Measurements from ENCODE around the gene RBMS2.
A peak's percentile ranks its signal among the peaks of the same experiment; 100 is the strongest.

RBMS2 gene

DNA sequence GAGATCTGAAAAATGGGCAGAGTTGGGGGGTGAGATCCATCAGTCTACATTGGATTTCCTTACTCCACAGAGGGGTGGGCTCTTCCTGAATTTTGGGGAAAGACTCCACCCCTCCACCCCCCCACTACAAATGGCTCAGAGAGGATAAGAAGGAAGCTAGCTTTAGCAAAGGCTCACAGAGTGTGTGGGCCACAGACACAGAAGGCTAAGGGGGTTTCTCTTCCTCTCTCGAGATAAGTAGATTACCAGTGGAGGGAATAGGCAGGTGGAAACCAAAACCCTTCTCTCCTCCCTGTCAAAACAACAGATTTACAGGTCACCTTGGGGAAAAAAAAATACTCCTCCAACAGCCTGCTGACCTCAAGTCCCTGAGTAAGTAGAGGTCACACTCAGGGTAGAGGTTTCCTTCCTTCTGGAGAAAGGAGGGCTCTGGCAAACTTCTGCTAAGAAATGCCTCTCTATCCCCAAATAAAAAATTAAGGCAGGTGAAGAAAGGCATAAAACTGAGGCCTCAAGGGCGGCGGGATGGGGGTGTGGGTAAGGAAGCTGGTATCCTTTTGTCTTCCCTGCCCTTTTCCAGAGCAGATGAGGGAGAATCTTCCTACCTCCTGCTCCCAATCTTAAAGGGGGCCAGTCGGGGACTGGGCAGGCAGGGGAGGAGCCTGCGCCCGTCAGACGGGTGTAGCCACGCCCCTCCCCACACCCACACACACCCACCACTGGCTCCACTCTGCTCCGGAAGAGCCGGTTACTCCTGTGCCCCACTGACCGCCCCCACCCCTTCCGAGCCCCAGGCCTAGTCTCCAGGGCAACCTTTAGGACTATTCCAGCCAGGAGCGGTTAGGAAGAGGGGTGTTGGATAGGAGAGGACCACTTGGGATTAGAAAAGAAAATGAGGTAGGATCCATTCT, 110.4 kb downstream of the RBMS2 start (continued):
- TF ChIP-seq ZNF16 (tag by site-specific recombination; IDR thresholded peaks at IDR 0.05; ENCODE audit: low read depth): no peak
- no peak for TF ChIP-seq ZNF561 (tag by site-specific recombination; IDR thresholded peaks at IDR 0.05; ENCODE audit: borderline replicate concordance)
- TF ChIP-seq ZNF184 (tag by site-specific recombination; IDR thresholded peaks at IDR 0.05): no peak
- TF ChIP-seq KLF10 (tag by site-specific recombination; IDR thresholded peaks at IDR 0.05): peak; percentile 84
- TF ChIP-seq EGR2 (tag by site-specific recombination; IDR thresholded peaks at IDR 0.05; ENCODE audit: low read depth): peak; percentile 94
- no peak for TF ChIP-seq ZNF19 (tag by site-specific recombination; IDR thresholded peaks at IDR 0.05; ENCODE audit: low read depth)
- TF ChIP-seq, protein P1, sequence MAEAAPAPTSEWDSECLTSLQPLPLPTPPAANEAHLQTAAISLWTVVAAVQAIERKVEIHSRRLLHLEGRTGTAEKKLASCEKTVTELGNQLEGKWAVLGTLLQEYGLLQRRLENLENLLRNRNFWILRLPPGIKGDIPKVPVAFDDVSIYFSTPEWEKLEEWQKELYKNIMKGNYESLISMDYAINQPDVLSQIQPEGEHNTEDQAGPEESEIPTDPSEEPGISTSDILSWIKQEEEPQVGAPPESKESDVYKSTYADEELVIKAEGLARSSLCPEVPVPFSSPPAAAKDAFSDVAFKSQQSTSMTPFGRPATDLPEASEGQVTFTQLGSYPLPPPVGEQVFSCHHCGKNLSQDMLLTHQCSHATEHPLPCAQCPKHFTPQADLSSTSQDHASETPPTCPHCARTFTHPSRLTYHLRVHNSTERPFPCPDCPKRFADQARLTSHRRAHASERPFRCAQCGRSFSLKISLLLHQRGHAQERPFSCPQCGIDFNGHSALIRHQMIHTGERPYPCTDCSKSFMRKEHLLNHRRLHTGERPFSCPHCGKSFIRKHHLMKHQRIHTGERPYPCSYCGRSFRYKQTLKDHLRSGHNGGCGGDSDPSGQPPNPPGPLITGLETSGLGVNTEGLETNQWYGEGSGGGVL (tag by site-specific recombination; IDR thresholded peaks at IDR 0.05): no peak
- TF ChIP-seq ZFHX2 (tag by site-specific recombination; conservative IDR thresholded peaks at IDR 0.05): peak; percentile 96

DNA sequence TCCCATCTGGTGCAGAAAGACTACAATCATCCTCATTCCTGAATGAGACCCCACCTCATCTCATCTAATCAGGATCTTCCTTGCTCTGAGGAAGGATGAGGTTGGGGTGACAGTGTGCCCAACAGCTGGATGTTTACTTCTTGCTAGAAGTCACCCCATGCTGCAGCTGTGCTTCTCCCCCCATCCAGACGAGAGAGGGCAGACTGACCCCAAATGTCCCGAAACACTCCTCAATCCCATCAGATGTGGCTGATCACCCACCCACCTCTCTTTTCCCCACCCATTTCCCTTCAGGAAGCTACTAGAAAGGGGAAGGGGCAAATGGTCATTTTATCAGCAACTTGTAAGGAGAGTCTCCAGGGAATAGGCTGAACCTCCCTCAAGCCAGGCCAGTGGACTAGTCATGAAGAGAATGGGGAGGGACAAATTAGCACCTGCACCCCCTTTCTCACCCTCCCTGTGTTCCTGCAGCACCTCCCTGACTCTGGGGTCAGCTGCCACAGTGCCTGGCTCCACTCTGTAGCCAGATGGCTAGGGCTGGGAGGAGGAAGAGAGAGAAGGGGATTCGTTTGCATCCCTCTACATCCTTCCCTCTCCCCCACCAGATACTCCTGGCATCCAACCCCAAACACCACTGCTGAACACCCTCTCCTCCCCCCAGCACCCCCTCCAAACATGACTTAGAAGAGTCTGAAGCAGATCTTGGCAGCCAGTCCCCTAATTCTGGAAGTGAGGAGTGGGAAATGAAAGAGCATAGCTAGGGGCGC, 111.3 kb downstream of the RBMS2 start:
- ChIA-PET CTCF (no interaction called here), POLR2A (interaction anchor here (0.6 to 1.4 kb wide), 2 partner anchors 10 to 113 kb away, joined by 3 read pairs; no protein-coding TSS in a partner anchor)
- H3K27ac ChIP-seq (ENCODE audit: extremely low read depth, low read depth, low read length): no peak overlapping the region
- H3K36me3 ChIP-seq (ENCODE audit: control insufficient read depth in 2 of 2, insufficient read depth in 1 of 2, low read length in 2 of 2): peaks cover 3 to 7% of the 10 kb centered on the region in 2 experiments; a peak in 2 of 3 replicates
- H3K4me1 ChIP-seq (ENCODE audit: control insufficient read depth, insufficient read depth, low read length): peaks cover 28% of the 10 kb centered on the region
- H3K4me3 ChIP-seq (ENCODE audit: low read depth, low read length): no peak overlapping the region
- H3K9me3 ChIP-seq (ENCODE audit: control insufficient read depth, insufficient read depth, low read depth, low read length): no peaks in the 10 kb centered on the region
- TF ChIP-seq ZSCAN16 (tag by site-specific recombination; IDR thresholded peaks at IDR 0.05) (no peak), ZNF311 (tag by site-specific recombination; IDR thresholded peaks at IDR 0.05; ENCODE audit: borderline replicate concordance) (no peak), ZNF658 (tag by site-specific recombination; IDR thresholded peaks at IDR 0.05) (no peak), ZNF677 (tag by site-specific recombination; IDR thresholded peaks at IDR 0.05) (no peak), GLIS2 (tag by site-specific recombination; IDR thresholded peaks at IDR 0.05) (peak; percentile 5; the same call in 1 of the 2 replicates), ZNF155 (tag by site-specific recombination; IDR thresholded peaks at IDR 0.05) (no peak), ZNF292 (tag by site-specific recombination; IDR thresholded peaks at IDR 0.05; ENCODE audit: borderline replicate concordance, low read depth) (no peak)
- TF ChIP-seq, protein P2, sequence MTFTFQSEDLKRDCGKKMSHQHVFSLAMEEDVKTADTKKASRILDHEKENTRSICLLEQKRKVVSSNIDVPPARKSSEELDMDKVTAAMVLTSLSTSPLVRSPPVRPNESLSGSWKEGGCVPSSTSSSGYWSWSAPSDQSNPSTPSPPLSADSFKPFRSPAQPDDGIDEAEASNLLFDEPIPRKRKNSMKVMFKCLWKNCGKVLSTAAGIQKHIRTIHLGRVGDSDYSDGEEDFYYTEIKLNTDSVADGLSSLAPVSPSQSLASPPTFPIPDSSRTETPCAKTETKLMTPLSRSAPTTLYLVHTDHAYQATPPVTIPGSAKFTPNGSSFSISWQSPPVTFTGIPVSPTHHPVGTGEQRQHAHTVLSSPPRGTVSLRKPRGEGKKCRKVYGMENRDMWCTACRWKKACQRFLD (tag by site-specific recombination; IDR thresholded peaks at IDR 0.05): no peak
- TF ChIP-seq, protein P3, sequence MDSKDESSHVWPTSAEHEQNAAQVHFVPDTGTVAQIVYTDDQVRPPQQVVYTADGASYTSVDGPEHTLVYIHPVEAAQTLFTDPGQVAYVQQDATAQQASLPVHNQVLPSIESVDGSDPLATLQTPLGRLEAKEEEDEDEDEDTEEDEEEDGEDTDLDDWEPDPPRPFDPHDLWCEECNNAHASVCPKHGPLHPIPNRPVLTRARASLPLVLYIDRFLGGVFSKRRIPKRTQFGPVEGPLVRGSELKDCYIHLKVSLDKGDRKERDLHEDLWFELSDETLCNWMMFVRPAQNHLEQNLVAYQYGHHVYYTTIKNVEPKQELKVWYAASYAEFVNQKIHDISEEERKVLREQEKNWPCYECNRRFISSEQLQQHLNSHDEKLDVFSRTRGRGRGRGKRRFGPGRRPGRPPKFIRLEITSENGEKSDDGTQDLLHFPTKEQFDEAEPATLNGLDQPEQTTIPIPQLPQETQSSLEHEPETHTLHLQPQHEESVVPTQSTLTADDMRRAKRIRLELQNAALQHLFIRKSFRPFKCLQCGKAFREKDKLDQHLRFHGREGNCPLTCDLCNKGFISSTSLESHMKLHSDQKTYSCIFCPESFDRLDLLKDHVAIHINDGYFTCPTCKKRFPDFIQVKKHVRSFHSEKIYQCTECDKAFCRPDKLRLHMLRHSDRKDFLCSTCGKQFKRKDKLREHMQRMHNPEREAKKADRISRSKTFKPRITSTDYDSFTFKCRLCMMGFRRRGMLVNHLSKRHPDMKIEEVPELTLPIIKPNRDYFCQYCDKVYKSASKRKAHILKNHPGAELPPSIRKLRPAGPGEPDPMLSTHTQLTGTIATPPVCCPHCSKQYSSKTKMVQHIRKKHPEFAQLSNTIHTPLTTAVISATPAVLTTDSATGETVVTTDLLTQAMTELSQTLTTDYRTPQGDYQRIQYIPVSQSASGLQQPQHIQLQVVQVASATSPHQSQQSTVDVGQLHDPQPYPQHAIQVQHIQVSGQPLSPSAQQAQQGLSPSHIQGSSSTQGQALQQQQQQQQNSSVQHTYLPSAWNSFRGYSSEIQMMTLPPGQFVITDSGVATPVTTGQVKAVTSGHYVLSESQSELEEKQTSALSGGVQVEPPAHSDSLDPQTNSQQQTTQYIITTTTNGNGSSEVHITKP (tag by site-specific recombination; IDR thresholded peaks at IDR 0.05): peak; percentile 94
- TF ChIP-seq, protein P4, sequence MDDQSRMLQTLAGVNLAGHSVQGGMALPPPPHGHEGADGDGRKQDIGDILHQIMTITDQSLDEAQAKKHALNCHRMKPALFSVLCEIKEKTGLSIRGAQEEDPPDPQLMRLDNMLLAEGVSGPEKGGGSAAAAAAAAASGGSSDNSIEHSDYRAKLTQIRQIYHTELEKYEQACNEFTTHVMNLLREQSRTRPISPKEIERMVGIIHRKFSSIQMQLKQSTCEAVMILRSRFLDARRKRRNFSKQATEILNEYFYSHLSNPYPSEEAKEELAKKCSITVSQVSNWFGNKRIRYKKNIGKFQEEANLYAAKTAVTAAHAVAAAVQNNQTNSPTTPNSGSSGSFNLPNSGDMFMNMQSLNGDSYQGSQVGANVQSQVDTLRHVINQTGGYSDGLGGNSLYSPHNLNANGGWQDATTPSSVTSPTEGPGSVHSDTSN (CRISPR knock-in tag; IDR thresholded peaks at IDR 0.05): no peak
- TF ChIP-seq, protein P5, sequence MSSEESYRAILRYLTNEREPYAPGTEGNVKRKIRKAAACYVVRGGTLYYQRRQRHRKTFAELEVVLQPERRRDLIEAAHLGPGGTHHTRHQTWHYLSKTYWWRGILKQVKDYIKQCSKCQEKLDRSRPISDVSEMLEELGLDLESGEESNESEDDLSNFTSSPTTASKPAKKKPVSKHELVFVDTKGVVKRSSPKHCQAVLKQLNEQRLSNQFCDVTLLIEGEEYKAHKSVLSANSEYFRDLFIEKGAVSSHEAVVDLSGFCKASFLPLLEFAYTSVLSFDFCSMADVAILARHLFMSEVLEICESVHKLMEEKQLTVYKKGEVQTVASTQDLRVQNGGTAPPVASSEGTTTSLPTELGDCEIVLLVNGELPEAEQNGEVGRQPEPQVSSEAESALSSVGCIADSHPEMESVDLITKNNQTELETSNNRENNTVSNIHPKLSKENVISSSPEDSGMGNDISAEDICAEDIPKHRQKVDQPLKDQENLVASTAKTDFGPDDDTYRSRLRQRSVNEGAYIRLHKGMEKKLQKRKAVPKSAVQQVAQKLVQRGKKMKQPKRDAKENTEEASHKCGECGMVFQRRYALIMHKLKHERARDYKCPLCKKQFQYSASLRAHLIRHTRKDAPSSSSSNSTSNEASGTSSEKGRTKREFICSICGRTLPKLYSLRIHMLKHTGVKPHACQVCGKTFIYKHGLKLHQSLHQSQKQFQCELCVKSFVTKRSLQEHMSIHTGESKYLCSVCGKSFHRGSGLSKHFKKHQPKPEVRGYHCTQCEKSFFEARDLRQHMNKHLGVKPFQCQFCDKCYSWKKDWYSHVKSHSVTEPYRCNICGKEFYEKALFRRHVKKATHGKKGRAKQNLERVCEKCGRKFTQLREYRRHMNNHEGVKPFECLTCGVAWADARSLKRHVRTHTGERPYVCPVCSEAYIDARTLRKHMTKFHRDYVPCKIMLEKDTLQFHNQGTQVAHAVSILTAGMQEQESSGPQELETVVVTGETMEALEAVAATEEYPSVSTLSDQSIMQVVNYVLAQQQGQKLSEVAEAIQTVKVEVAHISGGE (tag by site-specific recombination; conservative IDR thresholded peaks at IDR 0.05; ENCODE audit: low read depth): no peak
- TF ChIP-seq, protein P6, sequence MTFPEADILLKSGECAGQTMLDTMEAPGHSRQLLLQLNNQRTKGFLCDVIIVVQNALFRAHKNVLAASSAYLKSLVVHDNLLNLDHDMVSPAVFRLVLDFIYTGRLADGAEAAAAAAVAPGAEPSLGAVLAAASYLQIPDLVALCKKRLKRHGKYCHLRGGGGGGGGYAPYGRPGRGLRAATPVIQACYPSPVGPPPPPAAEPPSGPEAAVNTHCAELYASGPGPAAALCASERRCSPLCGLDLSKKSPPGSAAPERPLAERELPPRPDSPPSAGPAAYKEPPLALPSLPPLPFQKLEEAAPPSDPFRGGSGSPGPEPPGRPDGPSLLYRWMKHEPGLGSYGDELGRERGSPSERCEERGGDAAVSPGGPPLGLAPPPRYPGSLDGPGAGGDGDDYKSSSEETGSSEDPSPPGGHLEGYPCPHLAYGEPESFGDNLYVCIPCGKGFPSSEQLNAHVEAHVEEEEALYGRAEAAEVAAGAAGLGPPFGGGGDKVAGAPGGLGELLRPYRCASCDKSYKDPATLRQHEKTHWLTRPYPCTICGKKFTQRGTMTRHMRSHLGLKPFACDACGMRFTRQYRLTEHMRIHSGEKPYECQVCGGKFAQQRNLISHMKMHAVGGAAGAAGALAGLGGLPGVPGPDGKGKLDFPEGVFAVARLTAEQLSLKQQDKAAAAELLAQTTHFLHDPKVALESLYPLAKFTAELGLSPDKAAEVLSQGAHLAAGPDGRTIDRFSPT (tag by site-specific recombination; IDR thresholded peaks at IDR 0.05): no peak

Data from HEK293 (cell line).